Measurements from ENCODE around the gene SMIM8. TPM values are rescaled to one million over a fixed set of nuclear protein-coding genes. Genes with fewer than 3 reads are reported as not detected.
"Not testable (repeated sequence)": the region's sequence is repeated elsewhere in the genome, so short reads cannot be mapped to it uniquely, and the experiment has no call there.

Gene SMIM8
- total RNA-seq, 1 donor from 2014 or later: 22.5 TPM

DNA sequence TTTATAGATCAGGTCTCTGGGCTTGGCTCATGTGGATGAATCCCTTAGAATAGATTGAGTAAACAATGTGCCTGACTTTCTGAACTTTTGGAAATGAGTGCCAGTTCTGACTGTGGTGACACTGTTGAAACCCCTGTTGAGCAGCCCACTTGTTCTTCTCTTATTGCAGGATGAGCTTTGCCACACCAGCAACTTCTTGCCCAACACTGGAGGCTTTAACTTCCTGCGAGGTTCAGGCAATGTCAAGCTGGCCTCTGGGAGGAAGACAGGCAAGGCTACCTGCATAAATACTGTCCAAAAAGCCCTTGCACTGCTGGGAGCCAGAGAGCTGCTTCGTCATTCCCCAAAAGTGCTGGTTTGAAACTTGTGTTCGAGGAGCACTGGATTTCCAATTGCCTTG lies 32.8 kb upstream of the SMIM8 start:
- no peaks in the 10 kb centered on the region for H3K36me3 Mint-ChIP-seq (ENCODE audit: unreplicated experiment)
- H3K27me3 Mint-ChIP-seq (ENCODE audit: unreplicated experiment): no peaks in the 10 kb centered on the region
- no peak for DNase-seq
- TF ChIP-seq, protein P1, sequence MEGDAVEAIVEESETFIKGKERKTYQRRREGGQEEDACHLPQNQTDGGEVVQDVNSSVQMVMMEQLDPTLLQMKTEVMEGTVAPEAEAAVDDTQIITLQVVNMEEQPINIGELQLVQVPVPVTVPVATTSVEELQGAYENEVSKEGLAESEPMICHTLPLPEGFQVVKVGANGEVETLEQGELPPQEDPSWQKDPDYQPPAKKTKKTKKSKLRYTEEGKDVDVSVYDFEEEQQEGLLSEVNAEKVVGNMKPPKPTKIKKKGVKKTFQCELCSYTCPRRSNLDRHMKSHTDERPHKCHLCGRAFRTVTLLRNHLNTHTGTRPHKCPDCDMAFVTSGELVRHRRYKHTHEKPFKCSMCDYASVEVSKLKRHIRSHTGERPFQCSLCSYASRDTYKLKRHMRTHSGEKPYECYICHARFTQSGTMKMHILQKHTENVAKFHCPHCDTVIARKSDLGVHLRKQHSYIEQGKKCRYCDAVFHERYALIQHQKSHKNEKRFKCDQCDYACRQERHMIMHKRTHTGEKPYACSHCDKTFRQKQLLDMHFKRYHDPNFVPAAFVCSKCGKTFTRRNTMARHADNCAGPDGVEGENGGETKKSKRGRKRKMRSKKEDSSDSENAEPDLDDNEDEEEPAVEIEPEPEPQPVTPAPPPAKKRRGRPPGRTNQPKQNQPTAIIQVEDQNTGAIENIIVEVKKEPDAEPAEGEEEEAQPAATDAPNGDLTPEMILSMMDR (IDR thresholded peaks at IDR 0.05; ENCODE audit: partially characterized antibody, unreplicated experiment): no peak
- no peak overlapping the region for H3K27ac Mint-ChIP-seq (ENCODE audit: unreplicated experiment)
- H3K4me3 Mint-ChIP-seq (ENCODE audit: unreplicated experiment): no peak overlapping the region
- H3K4me1 Mint-ChIP-seq (ENCODE audit: low read depth, unreplicated experiment): no peaks in the 10 kb centered on the region
- H3K9me3 Mint-ChIP-seq (ENCODE audit: unreplicated experiment): no peaks in the 10 kb centered on the region

GRCh38 chr6:87291883-87292282 lies 30.5 kb upstream of the SMIM8 start:
- DNase-seq: no peak
- Mint-ChIP-seq H3K4me1 (ENCODE audit: low read depth, unreplicated experiment) (no peaks in the 10 kb centered on the region), H3K27ac (ENCODE audit: unreplicated experiment) (no peak overlapping the region), H3K27me3 (ENCODE audit: unreplicated experiment) (peaks cover 3% of the 10 kb centered on the region), H3K36me3 (ENCODE audit: unreplicated experiment) (no peaks in the 10 kb centered on the region), H3K4me3 (ENCODE audit: unreplicated experiment) (no peak overlapping the region), H3K9me3 (ENCODE audit: unreplicated experiment) (no peaks in the 10 kb centered on the region)
- TF ChIP-seq, protein P1 (IDR thresholded peaks at IDR 0.05; ENCODE audit: partially characterized antibody, unreplicated experiment): no peak

DNA sequence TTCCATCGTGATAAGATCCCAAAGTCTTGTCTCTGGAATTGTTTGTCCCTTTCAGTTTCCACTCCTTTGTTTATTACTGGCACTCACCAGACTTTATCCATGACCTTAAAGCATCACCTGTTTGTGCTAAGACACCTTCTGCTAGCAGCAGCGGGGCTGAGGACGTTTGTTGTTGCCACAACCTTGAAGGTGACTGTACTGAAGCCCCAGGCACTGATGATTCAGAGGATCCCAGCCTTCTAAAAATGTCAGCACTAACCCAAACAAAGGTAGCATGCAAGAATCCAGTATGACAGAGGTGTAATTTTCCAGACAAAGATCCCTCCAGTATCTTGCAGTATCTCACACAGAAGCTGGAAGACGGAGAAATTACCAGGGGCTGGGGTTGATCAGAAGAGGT lies 28.9 kb upstream of the SMIM8 start:
- TF ChIP-seq, protein P1 (IDR thresholded peaks at IDR 0.05; ENCODE audit: partially characterized antibody, unreplicated experiment): no peak
- Mint-ChIP-seq H3K27me3 (ENCODE audit: unreplicated experiment) (peaks cover 3% of the 10 kb centered on the region), H3K9me3 (ENCODE audit: unreplicated experiment) (no peaks in the 10 kb centered on the region), H3K27ac (ENCODE audit: unreplicated experiment) (no peak overlapping the region), H3K4me3 (ENCODE audit: unreplicated experiment) (no peak overlapping the region), H3K4me1 (ENCODE audit: low read depth, unreplicated experiment) (no peaks in the 10 kb centered on the region), H3K36me3 (ENCODE audit: unreplicated experiment) (no peaks in the 10 kb centered on the region)
- no peak for DNase-seq

DNA sequence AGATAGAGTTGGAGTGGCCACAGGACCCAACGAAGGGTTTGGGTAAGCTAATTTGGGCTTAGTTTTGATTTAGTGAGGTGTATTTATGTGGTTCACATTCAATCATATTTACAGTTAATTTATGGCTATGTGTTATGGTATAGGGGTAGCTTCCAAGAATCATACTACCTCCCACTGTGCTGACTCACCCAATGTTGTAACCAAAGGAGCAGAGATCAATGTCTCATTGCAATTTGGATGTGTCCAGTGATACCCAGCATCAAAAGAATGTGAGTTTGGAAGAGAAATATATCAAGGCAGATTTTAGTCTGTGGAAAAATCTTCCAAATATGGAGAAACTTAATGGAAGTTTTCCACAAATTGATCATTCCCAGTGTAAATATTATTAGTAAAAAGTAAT lies 25.3 kb upstream of the SMIM8 start:
- no peaks in the 10 kb centered on the region for H3K36me3 Mint-ChIP-seq (ENCODE audit: unreplicated experiment)
- H3K4me3 Mint-ChIP-seq (ENCODE audit: unreplicated experiment): no peak overlapping the region
- no peak for DNase-seq
- peaks cover 4% of the 10 kb centered on the region for H3K9me3 Mint-ChIP-seq (ENCODE audit: unreplicated experiment)
- peaks cover 3% of the 10 kb centered on the region for H3K27me3 Mint-ChIP-seq (ENCODE audit: unreplicated experiment)
- H3K4me1 Mint-ChIP-seq (ENCODE audit: low read depth, unreplicated experiment): no peaks in the 10 kb centered on the region
- H3K27ac Mint-ChIP-seq (ENCODE audit: unreplicated experiment): no peak overlapping the region
- TF ChIP-seq, protein P1 (IDR thresholded peaks at IDR 0.05; ENCODE audit: partially characterized antibody, unreplicated experiment): no peak

- not testable (repeated sequence) for H3K4me3 Mint-ChIP-seq (ENCODE audit: unreplicated experiment); H3K9me3 Mint-ChIP-seq (ENCODE audit: unreplicated experiment); H3K4me1 Mint-ChIP-seq (ENCODE audit: low read depth, unreplicated experiment); H3K36me3 Mint-ChIP-seq (ENCODE audit: unreplicated experiment); H3K27ac Mint-ChIP-seq (ENCODE audit: unreplicated experiment); H3K27me3 Mint-ChIP-seq (ENCODE audit: unreplicated experiment); DNase-seq
Measured at GRCh38 chr6:87301277-87301676, 21.1 kb upstream of the SMIM8 start.

GRCh38 chr6:87308970-87309369 lies 13.4 kb upstream of the SMIM8 start:
- Mint-ChIP-seq H3K4me3 (ENCODE audit: unreplicated experiment) (no peak overlapping the region), H3K27ac (ENCODE audit: unreplicated experiment) (no peak overlapping the region), H3K4me1 (ENCODE audit: low read depth, unreplicated experiment) (no peaks in the 10 kb centered on the region), H3K27me3 (ENCODE audit: unreplicated experiment) (no peaks in the 10 kb centered on the region), H3K9me3 (ENCODE audit: unreplicated experiment) (no peaks in the 10 kb centered on the region), H3K36me3 (ENCODE audit: unreplicated experiment) (peaks cover under 1% of the 10 kb centered on the region)
- DNase-seq: no peak
- TF ChIP-seq, protein P1 (IDR thresholded peaks at IDR 0.05; ENCODE audit: partially characterized antibody, unreplicated experiment): no peak
